HG02610 (cell line): Measurements from ENCODE around the gene ALX3.
"Not testable (repeated sequence)": the region's sequence is repeated elsewhere in the genome, so short reads cannot be mapped to it uniquely, and the experiment has no call there.

Source experiments
- ATAC-seq: cut with Tn5 transposase; IDR thresholded peaks from one replicate; pipeline ENCODE4 v1.9.1; 2021; ENCODE audit warnings: mild to moderate bottlenecking, moderate library complexity; ENCODE audit not compliant: unreplicated experiment

Gene ALX3

GRCh38 chr1:110089561-110090275 lies 19.2 kb upstream of the ALX3 start:
- ATAC-seq: no peak

- no peak for ATAC-seq
These were observed 18.4 kb upstream of the ALX3 start for GRCh38 chr1:110088739-110089316.

- peak; percentile 60 for ATAC-seq
These were observed 17.6 kb upstream of the ALX3 start for GRCh38 chr1:110087812-110088738.

- no peak for ATAC-seq
These were observed 16.5 kb upstream of the ALX3 start for GRCh38 chr1:110086961-110087360.

GRCh38 chr1:110085671-110086070 lies 15.2 kb upstream of the ALX3 start:
- no peak for ATAC-seq

GRCh38 chr1:110084227-110085078 lies 14.0 kb upstream of the ALX3 start:
- no peak for ATAC-seq

- ATAC-seq: no peak
These were observed 13.4 kb upstream of the ALX3 start for GRCh38 chr1:110083866-110084226.

GRCh38 chr1:110083061-110083865 lies 12.8 kb upstream of the ALX3 start:
- ATAC-seq: no peak

GRCh38 chr1:110082477-110082876 lies 12.0 kb upstream of the ALX3 start:
- no peak for ATAC-seq

- ATAC-seq: no peak
These were observed 10.6 kb upstream of the ALX3 start for GRCh38 chr1:110081061-110081460.

GRCh38 chr1:110079995-110080394 lies 9.5 kb upstream of the ALX3 start:
- not testable (repeated sequence) for ATAC-seq

GRCh38 chr1:110076789-110077500 lies 6.5 kb upstream of the ALX3 start:
- ATAC-seq: no peak

- ATAC-seq: no peak
These were observed 3.7 kb upstream of the ALX3 start for GRCh38 chr1:110074166-110074565.

- ATAC-seq: no peak
These were observed 196 bp downstream of the ALX3 start for GRCh38 chr1:110070282-110070669.

- ATAC-seq: no peak
These were observed 829 bp downstream of the ALX3 start for GRCh38 chr1:110069404-110070281.

- ATAC-seq: no peak
These were observed 1.6 kb downstream of the ALX3 start for GRCh38 chr1:110068646-110069403.

GRCh38 chr1:110067893-110068645 lies 2.4 kb downstream of the ALX3 start:
- no peak for ATAC-seq
